ENCODE results near the gene PPP1R3F.
A peak's percentile ranks its signal among the peaks of the same experiment; 100 is the strongest.

The PPP1R3F gene

GRCh38 chrX:49270249-49270921, 792 bp downstream of the PPP1R3F start:
- Histone ChIP-seq H3K4me2 (ENCODE audit: low read depth, low read length) (peak overlapping the region; percentile 41; the same call in 1 of the 2 replicates), H3K4me1 (ENCODE audit: low read length) (peaks cover 5% of the 10 kb centered on the region; the same call in 1 of the 2 replicates), H3K9me2 (replicated peaks; ENCODE audit: insufficient read depth, low read length) (no peaks in the 10 kb centered on the region), H3K4me3 (ENCODE audit: low read length) (peak overlapping the region; percentile 67), H4K20me1 (ENCODE audit: insufficient read depth, low read length) (no peaks in the 10 kb centered on the region), H3K9me3 (replicated peaks; ENCODE audit: insufficient read depth, low read length) (no peaks in the 10 kb centered on the region), H3F3A (ENCODE audit: insufficient read depth, low read length) (no peaks in the 10 kb centered on the region), H3K9ac (ENCODE audit: low read length) (peak overlapping the region; percentile 79), H3K27me3 (replicated peaks; ENCODE audit: insufficient read depth, low read length) (no peaks in the 10 kb centered on the region), H2AFZ (ENCODE audit: low read length) (no peak overlapping the region), H3K36me3 (replicated peaks; ENCODE audit: insufficient read depth, low read length) (no peaks in the 10 kb centered on the region), H3K27ac (ENCODE audit: low read length) (peak overlapping the region; percentile 16; the same call in 1 of the 2 replicates), H3K79me2 (ENCODE audit: low read length) (peaks cover 12% of the 10 kb centered on the region)
- no peak for TF ChIP-seq CTCF (IDR thresholded peaks at IDR 0.05; ENCODE audit: low read length)
- no peak for TF ChIP-seq EZH2phosphoT487 (IDR thresholded peaks at IDR 0.05; ENCODE audit: low read length)
- no peak for TF ChIP-seq EZH2 (optimal IDR thresholded peaks at IDR 0.05; ENCODE audit: low read depth, low read length)
- DNase-seq = no peak

- Histone ChIP-seq H3K4me1 (ENCODE audit: low read length) (peaks cover 5% of the 10 kb centered on the region; the same call in 1 of the 2 replicates), H3K9me3 (replicated peaks; ENCODE audit: insufficient read depth, low read length) (no peaks in the 10 kb centered on the region), H3K4me3 (ENCODE audit: low read length) (no peak overlapping the region), H4K20me1 (ENCODE audit: insufficient read depth, low read length) (no peaks in the 10 kb centered on the region), H3K9me2 (replicated peaks; ENCODE audit: insufficient read depth, low read length) (no peaks in the 10 kb centered on the region), H3K79me2 (ENCODE audit: low read length) (peaks cover 12% of the 10 kb centered on the region), H3K9ac (ENCODE audit: low read length) (no peak overlapping the region), H2AFZ (ENCODE audit: low read length) (no peak overlapping the region), H3K36me3 (replicated peaks; ENCODE audit: insufficient read depth, low read length) (no peaks in the 10 kb centered on the region), H3K27me3 (replicated peaks; ENCODE audit: insufficient read depth, low read length) (no peaks in the 10 kb centered on the region), H3K4me2 (ENCODE audit: low read depth, low read length) (no peak overlapping the region), H3K27ac (ENCODE audit: low read length) (no peak overlapping the region), H3F3A (ENCODE audit: insufficient read depth, low read length) (no peaks in the 10 kb centered on the region)
- TF ChIP-seq EZH2 (optimal IDR thresholded peaks at IDR 0.05; ENCODE audit: low read depth, low read length) (no peak), CTCF (IDR thresholded peaks at IDR 0.05; ENCODE audit: low read length) (no peak), EZH2phosphoT487 (IDR thresholded peaks at IDR 0.05; ENCODE audit: low read length) (no peak)
- DNase-seq = no peak
These were observed 1.7 kb downstream of the PPP1R3F start for GRCh38 chrX:49271341-49271740.

- Histone ChIP-seq H3K79me2 (ENCODE audit: low read length) (peaks cover 12% of the 10 kb centered on the region), H3K9me2 (replicated peaks; ENCODE audit: insufficient read depth, low read length) (no peaks in the 10 kb centered on the region), H3K9me3 (replicated peaks; ENCODE audit: insufficient read depth, low read length) (no peaks in the 10 kb centered on the region), H3K27me3 (replicated peaks; ENCODE audit: insufficient read depth, low read length) (no peaks in the 10 kb centered on the region), H3K36me3 (replicated peaks; ENCODE audit: insufficient read depth, low read length) (no peaks in the 10 kb centered on the region), H3K4me3 (ENCODE audit: low read length) (no peak overlapping the region), H3K4me1 (ENCODE audit: low read length) (peaks cover 5% of the 10 kb centered on the region; the same call in 1 of the 2 replicates), H3K27ac (ENCODE audit: low read length) (no peak overlapping the region), H2AFZ (ENCODE audit: low read length) (no peak overlapping the region), H3F3A (ENCODE audit: insufficient read depth, low read length) (no peaks in the 10 kb centered on the region), H4K20me1 (ENCODE audit: insufficient read depth, low read length) (no peaks in the 10 kb centered on the region), H3K4me2 (ENCODE audit: low read depth, low read length) (no peak overlapping the region), H3K9ac (ENCODE audit: low read length) (no peak overlapping the region)
- DNase-seq = no peak
- no peak for TF ChIP-seq EZH2 (optimal IDR thresholded peaks at IDR 0.05; ENCODE audit: low read depth, low read length)
- no peak for TF ChIP-seq EZH2phosphoT487 (IDR thresholded peaks at IDR 0.05; ENCODE audit: low read length)
- TF ChIP-seq CTCF (IDR thresholded peaks at IDR 0.05; ENCODE audit: low read length) = no peak
These were observed 2.8 kb downstream of the PPP1R3F start for GRCh38 chrX:49272421-49272820.
